ENCODE measurements around the gene ITGB3BP.
"Not testable (repeated sequence)": the region's sequence is repeated elsewhere in the genome, so short reads cannot be mapped to it uniquely, and the experiment has no call there.

ITGB3BP gene

GRCh38 chr1:63522891-63523728 is at the start of gene ITGB3BP, which contains the start of gene EFCAB7:
ITGB3BP (minus strand) TSS chr1:63523225; CDS start chr1:63523133, 92 bp downstream.
EFCAB7 (plus strand) TSS chr1:63523525; CDS start chr1:63525573, 2,048 bp downstream.
- Histone ChIP-seq H4K20me1 (ENCODE audit: insufficient read depth, low read length, poor library complexity, severe bottlenecking) (peaks cover 4% of the 10 kb centered on the region), H3K4me3 (ENCODE audit: low read length, poor library complexity, severe bottlenecking) (peak within 1 kb of the TSS; percentile 88), H3K9me2 (replicated peaks; ENCODE audit: low read depth, low read length) (no peaks in the 10 kb centered on the region), H3K9me3 (ENCODE audit: insufficient read depth, low read depth, low read length) (no peaks in the 10 kb centered on the region), H3K9ac (ENCODE audit: low read depth, low read length, poor library complexity, severe bottlenecking) (peak within 1 kb of the TSS; percentile 87), H3K79me2 (ENCODE audit: insufficient read depth, low read length) (peaks cover 53% of the 10 kb centered on the region), H3K27me3 (ENCODE audit: insufficient read depth, low read length, poor library complexity, severe bottlenecking) (no peaks in the 10 kb centered on the region), H3K4me1 (ENCODE audit: insufficient read depth, low read length, poor library complexity, severe bottlenecking) (peaks cover 43% of the 10 kb centered on the region), H3F3A (ENCODE audit: low read depth) (peaks cover 3% of the 10 kb centered on the region; the same call in 1 of the 2 replicates), H3K36me3 (ENCODE audit: insufficient read depth, low read length) (no peaks in the 10 kb centered on the region), H3K4me2 (ENCODE audit: low read depth, low read length, poor library complexity, severe bottlenecking) (peak within 1 kb of the TSS; percentile 79), H2AFZ (ENCODE audit: low read length) (peak within 1 kb of the TSS; percentile 97)
- TF ChIP-seq CTCF (conservative IDR thresholded peaks at IDR 0.05; ENCODE audit: low read length) (no peak), EZH2phosphoT487 (IDR thresholded peaks at IDR 0.05; ENCODE audit: borderline replicate concordance) (no peak)

GRCh38 chr1:63572686-63573085 is 49.7 kb upstream of the ITGB3BP start:
- not testable (repeated sequence) for H3K79me2 ChIP-seq (ENCODE audit: insufficient read depth, low read length); H3K36me3 ChIP-seq (ENCODE audit: insufficient read depth, low read length); H3K9ac ChIP-seq (ENCODE audit: low read depth, low read length, poor library complexity, severe bottlenecking); H3K9me3 ChIP-seq (ENCODE audit: insufficient read depth, low read depth, low read length); H3K4me1 ChIP-seq (ENCODE audit: insufficient read depth, low read length, poor library complexity, severe bottlenecking); H4K20me1 ChIP-seq (ENCODE audit: insufficient read depth, low read length, poor library complexity, severe bottlenecking); H3K27me3 ChIP-seq (ENCODE audit: insufficient read depth, low read length, poor library complexity, severe bottlenecking); H3K4me2 ChIP-seq (ENCODE audit: low read depth, low read length, poor library complexity, severe bottlenecking); H3K4me3 ChIP-seq (ENCODE audit: low read length, poor library complexity, severe bottlenecking); H3F3A ChIP-seq (ENCODE audit: low read depth); H2AFZ ChIP-seq (ENCODE audit: low read length); H3K9me2 ChIP-seq (replicated peaks; ENCODE audit: low read depth, low read length)

- Histone ChIP-seq H3K4me2 (ENCODE audit: low read depth, low read length, poor library complexity, severe bottlenecking) (no peak overlapping the region), H3K4me3 (ENCODE audit: low read length, poor library complexity, severe bottlenecking) (no peak overlapping the region), H4K20me1 (ENCODE audit: insufficient read depth, low read length, poor library complexity, severe bottlenecking) (no peaks in the 10 kb centered on the region), H3K27me3 (ENCODE audit: insufficient read depth, low read length, poor library complexity, severe bottlenecking) (no peaks in the 10 kb centered on the region), H3K9me3 (ENCODE audit: insufficient read depth, low read depth, low read length) (no peaks in the 10 kb centered on the region), H3K9me2 (replicated peaks; ENCODE audit: low read depth, low read length) (no peaks in the 10 kb centered on the region), H3K9ac (ENCODE audit: low read depth, low read length, poor library complexity, severe bottlenecking) (no peak overlapping the region), H3K36me3 (ENCODE audit: insufficient read depth, low read length) (no peaks in the 10 kb centered on the region), H2AFZ (ENCODE audit: low read length) (no peak overlapping the region), H3F3A (ENCODE audit: low read depth) (no peaks in the 10 kb centered on the region), H3K79me2 (ENCODE audit: insufficient read depth, low read length) (no peaks in the 10 kb centered on the region), H3K4me1 (ENCODE audit: insufficient read depth, low read length, poor library complexity, severe bottlenecking) (no peaks in the 10 kb centered on the region)
- TF ChIP-seq CTCF (conservative IDR thresholded peaks at IDR 0.05; ENCODE audit: low read length) (no peak), EZH2phosphoT487 (IDR thresholded peaks at IDR 0.05; ENCODE audit: borderline replicate concordance) (no peak)
Observed at GRCh38 chr1:63569640-63570316, 46.8 kb upstream of the ITGB3BP start.
